ENCODE data around the gene HVCN1.
A peak's percentile ranks its signal among the peaks of the same experiment; 100 is the strongest.

HVCN1 gene

GRCh38 chr12:110699591-110700445 lies 10.9 kb upstream of the HVCN1 start:
- no peak for DNase-seq (ENCODE audit: low read depth in 2 of 2)

- peak; percentile 71 to 73 for DNase-seq (ENCODE audit: low read depth in 2 of 2)
Measured at GRCh38 chr12:110698171-110698902, 9.4 kb upstream of the HVCN1 start.

GRCh38 chr12:110697236-110697635 lies 8.3 kb upstream of the HVCN1 start:
- no peak for DNase-seq (ENCODE audit: low read depth in 2 of 2)

GRCh38 chr12:110696283-110696682 lies 7.4 kb upstream of the HVCN1 start:
- no peak for DNase-seq (ENCODE audit: low read depth in 2 of 2)

GRCh38 chr12:110694330-110694901 lies 5.5 kb upstream of the HVCN1 start:
- DNase-seq (ENCODE audit: low read depth in 2 of 2) = no peak

GRCh38 chr12:110693731-110694130 lies 4.8 kb upstream of the HVCN1 start:
- no peak for DNase-seq (ENCODE audit: low read depth in 2 of 2)

- DNase-seq (ENCODE audit: low read depth in 2 of 2) = no peak
Measured at GRCh38 chr12:110690127-110690430, 1.2 kb upstream of the HVCN1 start.

- DNase-seq (ENCODE audit: low read depth in 2 of 2) = peak; percentile 36 to 44
Measured at GRCh38 chr12:110689281-110690126, 589 bp upstream of the HVCN1 start.

GRCh38 chr12:110687396-110688169 lies 1.3 kb downstream of the HVCN1 start:
- no peak for DNase-seq (ENCODE audit: low read depth in 2 of 2)

- DNase-seq (ENCODE audit: low read depth in 2 of 2) = no peak
Measured at GRCh38 chr12:110686294-110686903, 2.5 kb downstream of the HVCN1 start.

- no peak for DNase-seq (ENCODE audit: low read depth in 2 of 2)
Measured at GRCh38 chr12:110684312-110684836, 4.5 kb downstream of the HVCN1 start.

- DNase-seq (ENCODE audit: low read depth in 2 of 2) = no peak
Measured at GRCh38 chr12:110683888-110684287, 5.0 kb downstream of the HVCN1 start.

GRCh38 chr12:110680032-110680431 lies 8.9 kb downstream of the HVCN1 start:
- no peak for DNase-seq (ENCODE audit: low read depth in 2 of 2)

- DNase-seq (ENCODE audit: low read depth in 2 of 2) = no peak
Measured at GRCh38 chr12:110679201-110679600, 9.7 kb downstream of the HVCN1 start.

GRCh38 chr12:110677982-110678381 lies 10.9 kb downstream of the HVCN1 start:
- no peak for DNase-seq (ENCODE audit: low read depth in 2 of 2)

GRCh38 chr12:110677206-110677911 lies 11.6 kb downstream of the HVCN1 start:
- no peak for DNase-seq (ENCODE audit: low read depth in 2 of 2)

GRCh38 chr12:110676171-110676570 lies 12.7 kb downstream of the HVCN1 start:
- DNase-seq (ENCODE audit: low read depth in 2 of 2) = no peak

- peak in 1 of 2 donors; percentile 37 for DNase-seq (ENCODE audit: low read depth in 2 of 2)
Measured at GRCh38 chr12:110670161-110670701, 18.7 kb downstream of the HVCN1 start.

- no peak for DNase-seq (ENCODE audit: low read depth in 2 of 2)
Measured at GRCh38 chr12:110669193-110669502, 19.8 kb downstream of the HVCN1 start.
